G401 (cell line): ENCODE results near the gene CRIP3. TPM values are rescaled to one million over a fixed set of nuclear protein-coding genes. Genes with fewer than 3 reads are reported as not detected.
"Not testable (repeated sequence)": the region's sequence is repeated elsewhere in the genome, so short reads cannot be mapped to it uniquely, and the experiment has no call there.

Experiments
- DNase-seq: peaks from one replicate; pipeline ENCODE4 v3.0.0-alpha.2; 2015; ENCODE audit warnings: low spot score
- in situ Hi-C: cut with HindIII; loops from 2 replicates; pipeline ENCODE4 v1.10.0; 2016; ENCODE audit warnings: low sequenced_read_pairs, mixed read lengths
- total RNA-seq: library from RNA; depleted of rRNA; stranded (reverse); fragments of >200 nt; shearing (Covaris generic); gene quantifications from 2 replicates; pipeline ENCODE4 v1.2.3, GENCODE V29; 2014; rRNA removed

The CRIP3 gene, protein sequence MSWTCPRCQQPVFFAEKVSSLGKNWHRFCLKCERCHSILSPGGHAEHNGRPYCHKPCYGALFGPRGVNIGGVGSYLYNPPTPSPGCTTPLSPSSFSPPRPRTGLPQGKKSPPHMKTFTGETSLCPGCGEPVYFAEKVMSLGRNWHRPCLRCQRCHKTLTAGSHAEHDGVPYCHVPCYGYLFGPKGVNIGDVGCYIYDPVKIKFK
- not detected in 2 replicates for total RNA-seq

DNA sequence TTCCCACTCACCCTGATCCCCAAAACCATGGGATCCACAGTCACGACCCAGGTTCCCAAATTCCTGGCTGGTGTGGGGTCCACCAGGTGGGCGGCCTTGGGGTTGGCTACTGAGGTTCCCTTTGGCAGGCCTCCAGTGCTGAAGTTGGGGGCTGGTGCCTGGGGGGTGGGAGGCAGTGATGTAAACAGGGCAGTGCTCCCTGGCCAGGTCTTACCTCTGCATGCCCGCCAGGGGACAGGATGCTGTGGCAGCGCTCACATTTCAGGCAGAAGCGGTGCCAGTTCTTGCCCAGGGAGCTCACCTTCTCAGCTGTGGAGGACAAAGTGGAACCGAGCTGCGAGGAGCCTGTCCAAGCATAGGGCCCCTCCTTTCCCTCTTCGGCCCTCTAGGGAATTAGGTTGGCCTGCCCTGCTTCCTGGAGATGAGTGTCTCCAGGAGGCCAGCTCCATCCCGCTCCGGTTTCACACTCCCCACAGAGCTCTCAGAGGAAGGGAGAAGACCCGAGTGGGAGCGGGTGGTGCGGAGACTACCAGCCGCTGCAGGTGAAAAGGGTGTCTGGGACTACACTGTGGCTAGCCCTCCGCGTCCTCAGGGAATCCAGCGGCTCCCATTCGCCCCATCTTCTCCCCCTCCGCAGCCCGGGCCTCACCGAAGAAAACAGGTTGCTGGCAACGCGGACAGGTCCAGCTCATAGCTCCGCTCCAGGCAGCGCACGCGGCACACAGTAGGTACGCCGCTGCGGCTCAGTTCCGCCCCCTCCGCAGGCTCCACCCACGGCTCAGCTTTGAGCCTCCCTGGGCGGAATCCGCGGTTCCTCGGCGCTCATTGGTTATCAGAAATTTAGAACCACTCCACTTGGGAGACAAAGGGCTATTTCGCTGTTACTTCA is at the start of gene CRIP3:
Gene CRIP3, minus strand, starts transcription at position 726 of the 889 bp plus-strand sequence. Its CDS starts 34 bp downstream, at position 692.
- peak; percentile 39 for DNase-seq
- in situ Hi-C loops = no loop called here

DNA sequence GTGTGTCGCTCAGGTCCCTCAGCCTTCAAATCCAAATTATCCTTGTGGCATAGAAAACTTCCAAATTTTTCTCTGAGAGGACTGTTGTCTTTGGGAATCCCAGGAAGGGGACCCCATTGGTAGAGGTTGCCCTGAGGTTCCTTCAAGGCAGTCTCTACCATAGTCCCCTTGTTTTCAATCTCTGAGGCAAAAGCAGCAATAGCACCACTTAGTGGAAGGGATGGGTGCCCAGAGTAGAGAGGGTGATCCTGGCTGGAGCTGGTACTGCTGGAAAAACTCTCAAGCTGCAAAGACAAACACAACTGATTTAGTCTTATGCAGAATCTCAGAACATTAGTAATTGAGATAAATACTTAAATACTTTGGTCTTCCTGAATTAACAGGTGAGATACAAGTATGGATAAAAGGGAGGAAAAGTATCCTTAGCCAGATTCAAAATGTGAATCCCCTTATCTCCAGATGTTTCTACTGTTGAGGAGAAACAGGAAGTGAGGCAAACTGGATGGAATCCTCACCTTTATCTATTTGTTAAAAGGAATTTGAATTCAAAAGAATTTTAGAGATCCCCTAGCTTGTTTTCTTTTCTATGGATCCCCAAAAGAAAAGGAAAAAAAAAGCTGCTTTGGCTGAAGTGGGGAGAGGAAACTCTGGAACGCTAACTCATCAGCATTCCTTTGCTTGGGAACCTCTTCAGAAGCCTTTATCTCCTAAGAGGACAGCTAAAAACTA is 47.4 kb upstream of the CRIP3 start:
- DNase-seq = peak; percentile 16
- in situ Hi-C loops = no loop called here

DNA sequence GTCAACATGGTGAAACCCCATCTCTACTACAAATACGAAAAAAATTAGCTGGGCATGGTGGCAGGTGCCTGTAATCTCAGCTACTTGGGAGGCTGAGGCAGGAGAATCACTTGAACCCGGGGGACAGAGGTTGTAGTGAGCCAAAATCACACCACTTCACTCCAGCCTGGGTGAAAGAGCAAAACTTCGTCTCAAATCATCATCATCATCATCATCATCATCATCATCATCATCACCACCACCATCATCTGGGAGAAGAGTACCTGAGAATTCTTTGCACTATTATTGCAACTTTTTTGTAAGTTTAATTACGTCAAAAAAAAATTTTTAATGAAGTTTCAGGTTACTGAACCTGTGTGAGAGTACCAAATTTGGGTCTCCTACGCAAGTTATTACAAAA is 43.3 kb upstream of the CRIP3 start:
- in situ Hi-C loops = not testable (repeated sequence)

DNA sequence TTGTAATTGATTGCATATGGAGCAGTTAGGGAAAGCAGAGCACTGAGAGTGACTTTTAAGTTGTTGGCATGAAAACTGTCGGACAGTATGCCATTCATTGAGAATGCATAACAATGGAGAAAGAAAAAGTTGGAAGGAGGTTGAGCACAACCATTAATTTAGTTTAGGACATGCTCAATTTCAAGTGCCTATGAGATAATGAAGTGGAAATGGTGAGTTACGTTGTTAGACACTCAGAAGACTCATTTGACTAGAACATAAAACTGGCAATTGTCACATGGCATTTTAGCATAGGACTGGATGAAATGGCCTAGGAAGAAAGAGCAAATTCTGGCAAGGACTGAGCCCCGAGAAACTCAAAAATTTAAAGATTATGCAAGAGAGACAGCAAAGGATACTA is 38.8 kb upstream of the CRIP3 start:
- DNase-seq = no peak
- in situ Hi-C loops = no loop called here

More for the DNA sequence above, 43.3 kb upstream of the CRIP3 start:
- not testable (repeated sequence) for DNase-seq

DNA sequence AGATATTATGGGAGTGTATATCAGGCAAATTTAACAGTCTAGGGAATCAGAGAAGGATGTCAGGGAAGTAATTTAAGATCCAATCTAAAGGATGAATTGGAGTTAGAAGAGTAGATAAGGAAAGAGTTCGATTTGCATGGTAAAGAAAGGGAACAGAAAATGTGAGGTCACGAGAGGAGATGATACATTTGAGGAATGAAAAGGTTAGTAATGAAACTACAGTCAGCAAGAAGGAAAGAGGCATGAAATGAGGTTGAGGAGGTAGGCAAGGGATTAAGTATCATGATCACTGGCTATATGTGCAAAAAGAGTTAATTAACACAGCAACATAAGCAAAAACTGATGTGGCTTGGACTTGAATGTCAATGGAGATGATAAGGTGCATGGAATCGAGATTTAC is 38.4 kb upstream of the CRIP3 start:
- DNase-seq = no peak
- in situ Hi-C loops = no loop called here

DNA sequence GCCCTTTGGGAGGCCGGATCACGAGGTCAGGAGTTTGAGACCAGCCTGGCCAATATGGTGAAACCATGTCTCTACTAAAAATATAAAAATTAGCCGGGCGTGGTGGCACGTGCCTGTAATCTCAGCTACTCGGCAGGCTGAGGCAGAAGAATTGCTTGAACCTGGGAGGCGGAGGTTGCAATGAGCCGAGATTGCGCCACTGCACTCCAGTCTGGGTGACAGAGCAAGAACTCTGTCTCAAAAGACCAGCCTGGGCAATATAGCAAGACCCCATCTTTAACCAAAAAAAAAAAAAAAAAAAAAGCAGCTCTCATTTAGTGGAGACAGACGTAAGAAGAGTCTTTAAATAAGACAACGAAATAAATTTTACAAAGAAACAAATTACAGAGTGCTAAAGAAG is 37.6 kb upstream of the CRIP3 start:
- in situ Hi-C loops, DNase-seq: not testable (repeated sequence)

DNA sequence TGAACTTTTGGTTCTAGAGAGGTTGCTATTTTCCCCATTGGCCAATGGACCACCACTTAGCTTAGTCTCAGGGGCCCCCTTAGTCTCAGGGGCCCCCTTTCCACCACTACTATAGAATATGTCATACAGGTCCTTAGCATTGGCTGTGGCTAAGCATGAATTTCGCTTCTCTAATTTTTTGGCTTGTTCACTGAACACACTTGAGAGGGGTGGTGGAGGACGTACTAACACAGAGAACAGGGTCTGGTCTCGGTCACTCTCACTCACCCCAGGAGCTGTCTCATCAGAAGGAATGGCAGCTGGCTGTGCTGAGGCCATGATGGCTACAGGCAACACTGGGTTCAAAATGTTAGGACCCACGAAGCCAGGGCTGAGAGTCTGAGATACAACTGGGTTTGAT is 30.5 kb upstream of the CRIP3 start:
- in situ Hi-C loops = no loop called here
- no peak for DNase-seq

DNA sequence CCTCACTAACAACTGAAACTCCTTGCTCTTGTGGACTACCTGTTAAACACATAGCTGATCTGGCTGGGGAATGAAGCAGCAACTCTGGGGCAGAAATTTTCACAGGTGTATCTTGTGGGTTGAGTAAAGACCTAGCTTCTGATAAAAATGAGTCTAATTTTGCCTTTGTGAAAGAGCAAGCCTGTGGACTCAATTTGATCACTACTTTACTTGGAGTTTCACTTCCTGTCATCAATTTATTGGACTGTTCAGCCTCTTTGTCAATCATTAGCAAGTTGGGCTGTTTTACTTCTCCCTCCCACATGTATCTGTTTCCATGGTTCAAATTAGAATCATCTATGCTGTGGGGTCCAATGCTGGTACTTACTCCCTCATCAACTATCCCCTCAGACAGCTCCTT is 29.6 kb upstream of the CRIP3 start:
- no peak for DNase-seq

DNA sequence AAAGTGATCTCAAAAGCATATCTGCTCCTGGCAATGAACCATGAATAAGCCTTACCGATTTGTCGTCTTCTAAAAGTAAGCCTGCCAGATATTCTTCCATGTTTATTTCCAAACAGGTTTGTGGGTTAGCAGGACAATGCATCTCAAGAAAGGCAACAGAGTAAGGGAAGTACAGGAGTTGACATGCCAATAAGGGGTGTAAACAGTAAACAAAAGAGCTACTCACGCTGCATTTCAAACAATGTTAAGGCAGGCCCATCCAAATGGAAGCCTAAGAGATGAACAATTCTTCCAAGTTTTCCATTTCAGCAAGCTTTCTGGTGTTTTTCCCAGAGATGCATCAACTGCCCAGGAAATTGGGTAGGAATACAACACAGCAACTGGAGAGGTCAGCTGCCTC is 27.8 kb upstream of the CRIP3 start:
- no peak for DNase-seq
- in situ Hi-C loops = no loop called here

More for the DNA sequence above, 29.6 kb upstream of the CRIP3 start:
- in situ Hi-C loops = no loop called here

DNA sequence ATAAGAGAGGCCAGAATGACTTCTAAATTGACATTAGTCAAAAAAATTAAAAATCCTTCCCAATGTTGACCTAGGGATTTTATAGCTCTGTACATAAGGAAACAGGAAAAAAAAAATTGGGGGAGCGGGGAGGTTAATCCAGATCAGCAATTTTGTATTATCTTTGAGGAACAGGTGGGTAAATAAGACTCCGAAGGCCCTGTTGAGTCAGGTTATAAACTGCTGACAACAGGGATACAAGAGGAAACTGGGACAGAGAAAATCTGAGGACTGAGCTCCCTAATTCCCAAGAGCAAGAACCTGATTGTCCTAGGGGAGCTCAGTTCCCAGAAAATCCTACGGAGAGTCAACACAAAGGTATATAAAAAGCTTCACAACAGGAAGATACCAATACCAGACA is 26.8 kb upstream of the CRIP3 start:
- in situ Hi-C loops = no loop called here
- DNase-seq = no peak

DNA sequence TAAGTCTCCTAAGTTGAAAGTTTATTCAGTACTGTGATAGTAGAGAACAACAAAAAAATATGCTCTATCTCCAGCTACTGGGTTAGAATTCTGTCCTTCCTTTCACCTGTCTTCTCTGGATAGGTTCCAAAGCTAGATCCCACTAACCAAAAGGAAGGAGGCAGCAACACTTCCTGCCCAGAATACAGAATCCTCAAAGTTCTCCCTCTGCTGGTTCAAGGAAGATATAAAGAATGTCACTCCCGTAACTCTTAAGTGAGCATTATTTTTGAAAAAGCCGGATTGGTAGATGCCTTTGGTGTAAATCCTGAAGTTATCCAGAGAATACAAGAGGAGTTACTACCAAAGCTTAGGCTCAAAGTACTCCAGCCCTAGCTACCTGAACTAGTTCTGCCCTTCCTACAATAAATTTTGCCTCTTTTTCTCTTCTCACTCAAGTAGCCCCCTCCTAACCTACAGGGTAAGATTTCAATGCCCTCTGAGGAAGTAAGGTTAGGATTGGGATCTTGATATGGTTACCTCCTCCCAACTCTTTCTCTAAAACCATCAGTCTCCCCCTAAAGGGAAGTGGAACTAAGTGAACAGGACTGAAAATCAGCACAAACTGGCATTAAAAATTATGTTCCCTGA is 26.0 kb upstream of the CRIP3 start:
- in situ Hi-C loops = no loop called here
- DNase-seq = peak; percentile 52

DNA sequence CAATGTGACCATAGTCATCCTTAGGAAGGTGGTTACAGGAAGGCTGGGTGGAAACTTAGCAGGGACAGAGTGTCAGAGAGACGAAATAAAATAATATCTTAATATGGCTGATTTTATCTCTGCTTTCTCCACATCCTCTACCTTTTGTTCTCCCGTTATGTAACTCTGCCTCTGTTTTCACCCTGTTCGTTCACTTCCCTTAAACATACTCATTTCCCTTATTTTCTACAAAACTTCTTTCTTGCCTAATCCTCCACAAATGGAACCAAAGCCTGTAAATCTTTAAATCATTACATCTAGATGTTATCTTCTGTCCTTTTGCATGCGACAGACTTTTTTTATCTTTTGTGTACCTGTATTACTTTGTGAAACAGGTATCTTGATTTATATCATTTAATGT is 23.3 kb upstream of the CRIP3 start:
- DNase-seq = no peak
- in situ Hi-C loops = no loop called here

DNA sequence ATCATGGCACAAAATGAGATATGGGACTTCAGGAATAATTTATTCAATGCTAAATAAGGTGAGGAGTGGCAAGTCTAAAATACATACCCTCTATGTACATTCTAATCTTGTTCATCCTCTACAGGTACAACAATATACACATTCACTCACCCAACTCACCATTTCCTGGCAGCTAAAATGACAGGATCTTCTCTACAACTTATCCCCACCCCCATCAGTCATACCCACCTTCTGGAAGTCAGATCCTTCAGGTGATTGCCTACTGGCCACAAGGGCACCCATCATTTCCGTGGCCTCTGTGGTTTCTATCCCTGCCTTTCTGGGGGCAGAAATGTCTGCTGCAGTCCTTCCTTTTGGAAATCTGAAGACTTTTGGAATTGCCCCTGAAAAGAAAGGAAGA is 22.8 kb upstream of the CRIP3 start:
- no peak for DNase-seq
- in situ Hi-C loops = no loop called here

DNA sequence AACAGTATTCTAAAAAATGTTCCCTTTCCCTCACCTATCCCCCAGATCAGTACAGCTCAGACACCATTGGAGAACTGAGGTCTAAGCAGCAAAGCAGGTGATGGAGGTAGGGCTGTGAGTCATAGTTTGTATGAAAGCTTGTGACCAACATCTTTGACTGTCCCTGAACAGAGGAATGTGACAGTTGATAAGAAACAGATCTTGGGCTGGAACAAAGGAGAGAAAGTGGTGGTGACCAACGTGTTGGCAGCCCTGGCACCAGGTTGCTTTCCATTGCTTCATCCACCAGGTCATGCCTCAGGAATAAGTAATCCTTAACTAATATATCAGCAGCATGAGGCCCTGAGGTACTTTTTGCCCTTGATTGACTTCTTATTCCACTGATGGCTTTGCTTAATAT is 19.9 kb upstream of the CRIP3 start:
- DNase-seq = no peak
- in situ Hi-C loops = no loop called here

DNA sequence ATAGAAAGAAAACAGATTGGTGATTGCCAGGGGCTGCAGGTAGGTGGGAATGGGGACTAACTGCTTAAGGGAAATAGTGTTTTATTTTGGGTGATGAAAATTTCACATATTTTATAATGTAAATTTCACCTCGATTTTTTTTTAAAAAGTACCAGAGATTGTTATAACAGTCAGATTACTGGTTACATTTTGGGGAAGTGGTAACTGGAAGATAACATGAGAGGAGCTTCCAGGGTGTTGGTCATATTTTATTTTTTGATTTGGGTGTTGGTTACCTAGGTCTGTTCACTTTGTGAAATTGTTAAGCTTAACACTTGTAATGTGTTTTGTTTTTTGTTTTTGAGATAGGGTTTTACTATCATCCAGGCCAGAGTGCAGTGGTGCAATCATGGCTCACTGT is 17.2 kb upstream of the CRIP3 start:
- no peak for DNase-seq
- in situ Hi-C loops = no loop called here

DNA sequence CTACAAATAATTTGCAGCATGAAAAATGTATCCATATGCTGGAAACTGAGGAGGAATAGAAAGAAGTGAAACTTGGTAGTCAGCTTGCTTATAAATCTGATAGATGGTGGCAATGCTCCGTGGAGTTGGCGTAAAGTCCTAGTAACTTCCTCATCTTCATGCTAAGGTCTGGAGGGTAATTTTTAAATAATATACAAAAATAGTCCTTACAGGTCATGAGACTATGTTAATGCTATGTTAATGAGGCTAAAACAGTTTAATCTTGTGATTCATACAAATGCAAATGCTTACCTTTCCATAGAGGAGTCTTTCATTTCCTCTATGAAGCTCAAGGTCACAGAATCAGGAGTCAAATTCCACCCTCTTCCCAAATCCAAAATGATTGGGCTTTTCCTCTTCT is 9.4 kb upstream of the CRIP3 start:
- no peak for DNase-seq
- in situ Hi-C loops = no loop called here

DNA sequence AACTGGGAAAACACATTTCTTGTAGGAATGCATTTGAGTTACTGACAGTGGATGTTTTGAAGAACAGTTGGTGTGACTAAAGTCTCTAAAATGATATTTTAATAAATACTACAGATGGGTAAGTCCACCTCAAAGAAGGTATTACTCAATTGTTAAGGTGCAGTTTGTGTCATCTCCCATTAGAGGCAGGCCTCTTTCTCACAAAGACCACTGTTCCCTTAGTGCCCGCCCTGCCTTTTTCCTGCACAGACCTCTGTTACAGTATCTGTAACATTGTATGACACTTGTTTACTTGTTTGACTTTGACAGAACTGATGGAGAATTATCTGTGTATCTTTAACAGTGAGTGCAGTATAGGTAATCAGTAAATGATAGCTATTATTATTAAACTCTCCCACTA is 5.2 kb upstream of the CRIP3 start:
- in situ Hi-C loops = no loop called here

DNA sequence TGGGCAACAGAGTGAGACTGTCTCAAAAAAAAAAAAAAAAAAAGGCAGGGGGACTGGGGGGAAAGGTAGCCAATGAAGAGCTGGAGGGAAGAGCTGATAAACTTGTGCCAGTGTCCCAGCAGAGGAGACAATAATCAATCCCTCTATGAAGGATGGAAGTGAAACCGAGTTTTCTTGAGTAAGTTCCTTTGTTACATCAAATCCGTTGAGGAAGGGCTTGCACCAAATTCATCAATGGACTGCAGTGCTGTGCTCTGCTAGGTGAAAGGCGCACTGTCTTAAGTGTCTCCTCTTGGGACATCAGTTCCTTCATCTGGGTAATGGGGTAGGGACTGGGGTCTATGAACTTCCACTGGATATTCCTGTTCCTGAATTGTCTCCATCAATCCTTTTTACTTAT is 3.0 kb upstream of the CRIP3 start:
- DNase-seq = no peak
- in situ Hi-C loops = no loop called here

More for the DNA sequence above, 5.2 kb upstream of the CRIP3 start:
- DNase-seq = no peak

DNA sequence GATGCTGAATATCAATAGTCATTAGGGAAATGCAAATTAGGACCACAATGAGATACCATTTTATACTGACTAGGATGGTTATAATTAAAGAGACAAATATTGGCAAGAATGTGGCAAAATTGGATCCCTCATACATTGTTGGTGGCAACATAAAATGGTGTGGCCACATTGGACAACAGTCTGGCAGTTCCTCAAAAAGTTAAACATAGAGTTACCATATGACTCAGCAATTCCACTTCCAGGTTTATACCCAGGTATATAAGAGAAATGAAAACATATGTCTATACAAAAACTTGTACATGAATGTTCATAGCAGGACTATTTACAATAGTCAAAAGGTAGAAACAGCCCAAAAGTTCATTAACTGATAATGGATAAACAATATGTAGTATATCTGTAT is 2.0 kb upstream of the CRIP3 start:
- in situ Hi-C loops = no loop called here
- DNase-seq = no peak

DNA sequence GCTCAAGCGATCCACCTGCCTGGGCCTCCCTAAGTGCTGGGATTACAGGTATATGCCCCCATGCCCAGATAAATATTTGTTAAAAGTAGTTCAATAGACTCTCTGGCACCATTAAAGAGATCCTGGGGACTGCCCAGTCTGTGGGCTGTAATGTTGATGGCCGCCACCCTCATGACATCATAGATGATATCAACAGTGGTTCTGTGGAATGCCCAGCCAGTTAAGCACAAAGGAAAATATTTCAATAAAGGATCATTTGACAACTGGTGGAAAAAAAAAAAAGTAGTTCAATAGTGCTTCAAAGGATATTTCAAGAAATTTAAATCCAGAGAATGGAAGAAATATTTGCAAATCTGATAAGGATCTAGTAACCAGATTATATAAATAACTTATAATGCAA is 1.5 kb upstream of the CRIP3 start:
- DNase-seq = no peak

More for the DNA sequence above, 1.5 kb upstream of the CRIP3 start:
- in situ Hi-C loops = no loop called here
